ENCODE measurements around the gene ZBTB7A.
A peak's percentile ranks its signal among the peaks of the same experiment; 100 is the strongest.

Gene ZBTB7A

DNA sequence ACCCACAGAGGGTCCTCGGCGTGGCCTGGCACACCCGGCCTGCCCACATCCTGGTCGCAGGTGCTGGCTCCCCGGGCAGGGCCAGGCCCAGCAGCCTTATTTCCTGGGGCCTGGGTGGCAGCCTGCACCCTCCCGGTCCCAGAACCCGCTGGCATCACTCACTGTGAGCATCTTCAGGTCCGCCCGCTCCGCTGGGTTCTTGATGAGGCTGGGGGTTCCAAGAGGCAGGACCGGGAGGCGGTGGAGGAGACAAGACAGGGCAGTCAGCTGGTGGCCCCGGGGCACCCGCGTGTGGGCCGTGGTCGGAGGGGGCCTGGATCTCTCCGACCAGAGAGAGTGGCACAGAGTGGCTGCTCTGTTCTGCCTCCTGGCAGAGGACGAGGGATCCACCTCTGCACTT, 27.6 kb upstream of the ZBTB7A start:
- no peak for DNase-seq (ENCODE audit: low read depth in 2 of 3, low spot score in 2 of 3)

DNA sequence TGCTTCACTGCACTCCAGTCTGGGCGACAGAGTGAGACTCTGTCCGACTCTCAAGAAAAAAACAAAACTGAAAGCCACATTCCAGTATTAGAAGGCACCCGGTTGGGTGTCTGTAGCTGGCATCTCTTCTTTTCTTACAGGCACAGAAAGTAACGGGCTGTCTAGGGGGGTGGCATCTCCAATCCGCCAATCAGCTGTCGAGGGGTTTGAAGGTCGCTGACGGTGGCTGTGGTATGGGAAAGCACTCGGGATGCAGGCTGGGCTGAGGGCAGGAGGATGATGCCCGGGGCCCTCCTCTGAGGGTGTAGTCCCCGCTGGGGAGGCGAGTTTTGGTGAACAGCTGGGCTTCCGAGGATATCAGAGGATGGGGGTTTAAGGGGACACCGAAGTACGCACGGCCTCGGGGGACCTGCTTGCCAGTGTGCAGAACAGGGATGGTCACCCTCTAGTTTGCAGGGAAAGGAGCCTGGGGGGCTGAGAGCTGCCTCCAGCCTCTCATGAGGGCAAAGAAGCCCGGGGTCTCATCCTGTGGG, 27.0 kb upstream of the ZBTB7A start:
- DNase-seq (ENCODE audit: low read depth in 2 of 3, low spot score in 2 of 3): no peak

DNA sequence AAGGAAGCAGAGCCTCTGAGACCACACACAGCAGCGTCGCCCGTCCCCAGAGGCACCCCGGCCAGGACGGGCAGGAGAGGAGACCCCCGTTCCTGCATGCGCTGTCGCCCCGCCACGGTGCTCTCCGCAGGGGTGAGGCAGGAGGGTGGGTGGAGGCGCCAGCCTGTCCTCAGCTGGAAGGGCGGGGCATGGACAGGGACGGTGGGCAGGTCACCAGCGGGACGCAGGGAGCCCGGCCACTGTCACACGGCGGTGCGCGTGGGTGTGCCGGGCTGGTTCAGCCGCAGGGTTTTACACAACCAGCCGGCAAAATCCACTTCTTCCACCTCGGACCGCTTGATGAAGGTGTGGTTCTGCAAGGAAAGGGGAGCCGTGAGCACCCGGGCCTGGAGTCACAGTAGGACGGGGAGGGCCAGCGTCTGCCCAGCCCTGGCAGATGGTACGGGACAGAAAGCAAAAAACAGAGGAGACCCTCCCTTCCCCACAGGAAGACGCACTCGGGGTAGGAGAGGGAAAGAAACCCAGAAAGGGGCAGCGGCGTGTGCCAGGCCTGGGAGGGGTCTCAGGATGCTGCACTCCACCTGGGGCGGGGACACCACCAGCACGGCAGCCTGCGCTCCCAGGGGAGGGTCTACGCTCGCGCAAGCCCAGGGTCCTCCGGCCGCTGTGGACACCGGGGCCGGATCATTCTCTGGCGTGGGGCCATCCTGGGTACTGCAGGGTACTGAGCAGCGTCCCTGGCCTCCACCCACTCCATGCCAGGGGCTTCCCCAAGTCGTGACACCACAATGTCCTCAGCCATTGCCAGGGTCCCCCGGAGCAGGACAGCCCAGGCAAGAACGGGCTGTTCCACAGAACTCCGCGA, 23.9 kb upstream of the ZBTB7A start:
- no peak for DNase-seq (ENCODE audit: low read depth in 2 of 3, low spot score in 2 of 3)

DNA sequence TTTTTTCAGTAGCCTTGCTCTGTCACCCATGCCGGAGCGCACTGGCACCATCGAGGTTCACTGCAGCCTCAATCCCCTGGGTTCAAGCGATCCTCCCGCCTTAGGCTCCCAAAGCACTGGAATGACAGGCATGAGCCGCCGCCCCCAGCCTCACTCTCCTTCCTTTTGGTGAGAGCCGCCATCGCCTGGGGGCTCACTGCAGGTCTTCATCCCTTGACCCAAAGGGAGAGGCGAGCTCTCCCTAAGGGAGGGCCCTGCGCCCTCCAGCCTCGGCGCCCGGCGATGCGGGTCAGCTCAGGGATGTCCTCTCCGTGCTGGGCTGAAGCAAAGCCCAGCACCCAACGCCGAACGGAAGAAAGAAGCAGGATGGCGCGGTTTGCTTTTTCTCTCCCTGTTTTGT, 23.2 kb upstream of the ZBTB7A start:
- no peak for DNase-seq (ENCODE audit: low read depth in 2 of 3, low spot score in 2 of 3)

DNA sequence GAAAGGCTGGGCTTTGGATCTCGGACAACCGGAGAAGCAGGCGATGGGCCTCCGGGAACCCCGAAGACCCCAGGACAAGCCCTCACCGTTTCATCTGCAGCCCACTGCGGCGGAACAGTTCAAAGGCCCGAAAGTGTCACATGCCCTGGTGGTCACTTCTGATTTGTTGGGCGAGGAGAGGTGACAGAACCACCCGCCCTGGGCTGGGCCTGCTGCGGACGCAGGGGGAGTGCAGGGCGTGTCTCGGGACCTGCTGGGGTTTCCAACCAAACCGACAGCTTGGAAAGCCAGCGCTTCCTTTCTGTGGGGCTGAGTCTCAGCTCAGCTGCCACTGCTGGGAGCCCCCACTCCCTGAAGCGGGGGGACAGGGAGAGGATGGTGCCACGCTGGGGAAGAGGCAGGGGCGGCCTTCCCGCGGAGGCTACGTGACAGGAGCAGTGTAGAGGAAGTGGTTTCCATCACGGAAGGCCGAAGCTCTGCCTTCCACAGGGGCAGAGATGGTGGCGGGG, 22.8 kb upstream of the ZBTB7A start:
- peak in 2 of 3 experiments; percentile 48 to 49 for DNase-seq (ENCODE audit: low read depth in 2 of 3, low spot score in 2 of 3)

DNA sequence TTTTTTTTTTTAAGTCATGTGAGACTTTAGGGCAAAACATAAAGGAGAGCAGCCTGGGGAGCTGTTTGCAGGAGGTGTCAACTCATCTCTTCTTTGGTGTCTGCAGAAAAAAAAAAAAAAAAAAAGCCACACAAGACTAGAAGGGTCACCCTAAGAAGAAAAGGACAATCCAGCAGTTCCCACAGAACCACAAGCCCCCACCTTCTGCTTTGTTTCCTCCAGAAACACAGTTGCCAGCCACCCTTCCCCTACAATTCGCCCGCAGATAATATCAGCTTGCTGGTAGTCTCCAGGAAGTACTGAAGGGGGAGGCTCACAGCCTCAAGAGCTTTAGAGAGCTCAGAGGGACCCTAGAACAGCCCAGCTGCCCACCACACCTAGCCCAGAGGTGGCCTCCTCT, 22.3 kb upstream of the ZBTB7A start:
- DNase-seq (ENCODE audit: low read depth in 2 of 3, low spot score in 2 of 3): no peak

DNA sequence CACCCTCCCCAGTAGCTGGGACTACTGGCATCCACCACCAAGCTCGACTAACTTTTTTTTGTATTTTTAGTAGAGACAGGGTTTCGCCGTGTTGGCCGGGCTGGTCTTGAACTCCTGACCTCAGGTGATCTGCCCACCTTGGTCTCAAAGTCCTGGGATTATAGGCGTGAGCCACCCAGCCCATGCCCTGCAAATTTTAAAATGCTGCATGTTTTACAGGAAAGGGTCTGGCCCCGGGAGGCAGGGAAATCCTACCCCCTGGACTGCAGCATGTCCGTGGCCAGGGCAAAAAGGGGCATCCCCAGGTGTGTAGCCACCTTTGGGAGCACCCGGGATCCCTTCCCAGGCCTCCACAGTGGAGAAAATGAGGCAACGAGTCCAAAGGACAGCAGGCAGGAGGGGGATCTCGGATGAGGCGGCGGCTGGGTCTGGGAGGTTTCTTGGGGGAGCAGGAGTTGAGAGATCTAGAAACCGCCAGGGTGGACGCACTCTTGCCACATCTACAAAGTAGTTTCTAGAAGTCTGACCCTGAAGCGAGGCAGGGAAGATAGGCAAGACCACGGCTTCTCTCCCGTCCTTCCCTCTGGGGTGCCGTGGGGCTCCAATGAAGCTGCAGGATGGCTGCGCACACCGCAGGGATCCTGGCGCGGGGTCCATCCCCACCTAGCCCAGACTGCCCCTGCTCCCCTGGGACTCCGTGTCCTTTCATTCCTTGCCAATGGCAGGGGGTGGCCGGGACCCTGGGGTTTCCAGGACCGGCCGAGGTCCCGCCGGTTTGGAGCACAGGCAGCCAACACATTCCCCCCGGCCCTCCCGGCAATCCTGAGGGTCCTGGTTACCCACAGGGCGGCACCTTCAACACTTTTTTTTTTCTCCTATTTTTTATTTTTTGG, 21.3 kb upstream of the ZBTB7A start:
- DNase-seq (ENCODE audit: low read depth in 2 of 3, low spot score in 2 of 3): no peak

DNA sequence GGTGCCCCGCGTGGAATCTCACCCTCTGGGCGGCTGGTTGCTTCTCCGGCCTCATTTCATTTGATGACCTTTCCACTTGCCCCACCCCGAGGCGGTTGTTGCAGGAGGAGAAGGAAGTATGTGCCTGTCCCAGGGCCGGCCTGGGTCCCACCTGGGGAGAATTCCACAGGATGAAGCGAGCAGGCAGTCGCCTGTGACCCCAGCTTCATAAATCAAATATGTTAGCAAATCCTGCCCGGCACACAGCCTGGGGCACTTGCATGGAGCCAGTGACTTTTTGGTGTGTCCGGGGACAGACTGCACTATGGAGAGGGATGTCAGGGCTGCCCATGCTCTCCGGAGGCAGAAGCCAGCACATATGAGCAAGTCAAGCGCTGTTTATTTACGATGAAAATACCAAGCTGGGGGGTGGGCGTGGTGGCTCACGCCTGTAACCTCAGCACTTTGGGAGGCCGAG, 19.7 kb upstream of the ZBTB7A start:
- no peak for DNase-seq (ENCODE audit: low read depth in 2 of 3, low spot score in 2 of 3)

DNA sequence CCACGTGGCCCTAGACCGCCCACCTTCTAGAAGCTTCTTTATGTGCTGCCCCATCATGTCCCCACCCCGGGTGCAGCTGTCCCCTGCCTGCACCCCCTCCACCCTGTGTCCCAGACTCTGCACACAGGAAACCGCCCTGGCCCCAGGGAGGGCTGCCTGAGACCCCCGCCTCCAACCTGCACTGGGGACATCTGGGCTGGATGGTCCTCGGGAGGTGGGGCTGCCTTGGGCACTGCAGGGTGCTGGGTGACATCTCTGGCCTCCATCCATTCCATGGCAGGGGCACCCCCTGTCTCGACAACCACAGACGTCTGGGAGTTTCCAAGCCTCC, 17.8 kb upstream of the ZBTB7A start:
- DNase-seq (ENCODE audit: low read depth in 2 of 3, low spot score in 2 of 3): no peak

DNA sequence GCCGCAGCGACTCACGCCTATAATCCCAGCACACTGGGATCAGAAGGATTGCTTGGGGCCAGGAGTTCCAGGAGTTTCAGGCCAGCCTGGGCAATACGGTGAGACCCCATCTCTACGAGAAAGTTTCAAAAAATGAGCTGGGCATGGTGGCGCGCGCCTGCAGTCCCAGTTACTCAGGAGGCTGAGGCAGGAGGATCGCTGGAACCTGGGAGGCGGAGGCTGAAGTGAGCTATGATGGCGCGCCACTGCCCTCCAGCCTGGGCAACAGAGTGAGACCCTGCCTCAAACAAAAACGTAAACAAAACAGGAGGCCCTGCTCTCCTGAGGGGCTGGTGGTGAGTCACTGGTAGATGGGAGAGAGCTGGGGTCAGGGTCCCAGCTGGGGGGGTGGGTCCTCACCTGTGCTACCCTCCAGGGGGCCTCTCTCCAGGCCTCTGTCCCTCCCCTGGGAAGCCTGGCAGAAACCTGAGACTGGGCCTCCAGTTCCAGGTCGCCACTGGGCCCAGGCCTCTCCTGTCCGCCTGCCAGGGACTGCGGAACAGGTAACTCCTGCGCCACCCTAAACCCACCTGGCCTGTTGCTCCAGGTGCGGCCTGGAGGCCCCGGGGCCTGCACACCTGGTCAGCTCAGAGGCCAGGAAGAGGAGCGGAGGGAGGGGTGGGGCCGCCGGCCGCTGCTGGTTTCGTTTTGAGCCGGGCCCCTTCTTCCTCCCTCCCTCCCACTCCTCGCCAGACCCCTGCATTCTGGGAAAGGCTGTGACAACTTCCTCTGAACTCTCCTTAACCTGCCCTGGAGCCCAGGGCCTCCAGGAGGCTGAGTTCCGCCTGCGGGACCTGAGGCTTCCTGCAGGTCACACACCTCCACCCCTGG, 17.2 kb upstream of the ZBTB7A start:
- no peak for DNase-seq (ENCODE audit: low read depth in 2 of 3, low spot score in 2 of 3)

DNA sequence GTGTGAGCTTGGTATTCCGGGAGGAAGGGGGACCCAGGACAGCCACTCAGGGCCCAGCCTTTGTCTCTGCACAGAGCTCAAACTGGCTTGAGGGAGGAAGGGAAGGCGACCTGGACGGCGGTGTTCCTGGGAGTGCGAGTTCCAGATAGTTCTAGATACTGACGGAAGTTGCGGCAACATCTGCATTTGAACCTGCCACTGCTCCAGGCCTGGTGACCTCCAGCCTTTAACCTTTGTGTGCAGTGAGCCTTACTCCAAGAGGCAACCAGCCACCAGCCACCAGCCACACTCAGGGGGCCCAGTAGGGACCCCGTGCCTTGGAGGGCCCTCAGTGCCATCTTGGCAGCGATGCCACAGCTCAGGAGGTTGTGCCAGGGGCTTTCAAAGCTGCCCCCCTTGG, 15.5 kb upstream of the ZBTB7A start:
- no peak for DNase-seq (ENCODE audit: low read depth in 2 of 3, low spot score in 2 of 3)

DNA sequence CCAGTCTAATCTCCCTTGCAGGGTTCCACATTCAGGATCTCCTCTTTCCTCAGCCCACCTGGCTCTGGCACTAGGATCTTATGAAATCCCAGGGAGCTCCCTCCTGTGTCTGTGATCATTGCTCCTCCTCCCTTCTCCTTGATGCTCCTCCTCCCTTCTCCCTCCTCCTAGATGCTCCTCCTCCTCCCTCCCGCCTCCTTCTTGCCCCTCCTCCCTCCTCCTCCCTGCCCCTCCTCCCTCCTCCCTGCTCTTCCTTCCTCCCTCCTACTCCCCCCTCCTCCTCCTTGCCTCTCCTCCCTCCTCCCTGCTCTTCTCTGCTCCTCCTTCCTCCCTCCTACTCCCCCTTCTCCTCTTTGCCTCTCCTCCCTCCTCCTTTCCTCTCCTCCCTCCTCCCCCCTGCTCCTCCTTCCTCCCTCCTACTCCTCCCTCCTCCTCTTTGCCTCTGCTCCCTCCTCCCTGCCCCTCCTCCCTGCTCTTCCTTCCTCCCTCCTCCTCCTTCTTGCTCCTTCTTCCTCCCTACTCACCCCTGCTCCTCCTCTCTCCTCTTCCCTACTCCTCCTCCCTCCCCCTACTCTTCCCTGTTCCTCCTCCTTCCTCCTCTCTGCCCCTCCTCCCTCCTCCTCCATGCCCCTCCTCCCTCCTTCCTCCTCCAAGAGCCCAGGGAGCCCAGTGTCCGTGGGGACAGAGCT, 14.9 kb upstream of the ZBTB7A start:
- DNase-seq (ENCODE audit: low read depth in 2 of 3, low spot score in 2 of 3): no peak

DNA sequence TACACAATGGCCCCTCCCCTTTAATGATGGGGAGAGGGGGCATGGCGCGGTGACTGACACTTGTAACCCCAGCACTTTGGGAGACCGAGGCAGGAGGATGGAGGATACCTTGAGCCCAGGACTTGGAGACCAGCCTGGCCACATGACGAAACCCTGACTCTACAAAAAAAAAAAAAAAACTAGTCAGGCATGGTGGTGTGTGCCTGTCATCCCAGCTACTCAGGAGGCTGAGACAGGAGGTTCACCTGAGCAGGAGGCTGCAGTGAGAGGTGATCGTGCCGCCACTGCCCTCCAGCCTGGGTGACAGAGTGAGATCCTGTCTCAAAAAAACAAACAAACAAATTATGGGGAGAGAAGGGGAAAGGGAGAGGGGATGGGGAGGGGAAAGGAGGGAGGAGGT, 13.8 kb upstream of the ZBTB7A start:
- DNase-seq (ENCODE audit: low read depth in 2 of 3, low spot score in 2 of 3): no peak

DNA sequence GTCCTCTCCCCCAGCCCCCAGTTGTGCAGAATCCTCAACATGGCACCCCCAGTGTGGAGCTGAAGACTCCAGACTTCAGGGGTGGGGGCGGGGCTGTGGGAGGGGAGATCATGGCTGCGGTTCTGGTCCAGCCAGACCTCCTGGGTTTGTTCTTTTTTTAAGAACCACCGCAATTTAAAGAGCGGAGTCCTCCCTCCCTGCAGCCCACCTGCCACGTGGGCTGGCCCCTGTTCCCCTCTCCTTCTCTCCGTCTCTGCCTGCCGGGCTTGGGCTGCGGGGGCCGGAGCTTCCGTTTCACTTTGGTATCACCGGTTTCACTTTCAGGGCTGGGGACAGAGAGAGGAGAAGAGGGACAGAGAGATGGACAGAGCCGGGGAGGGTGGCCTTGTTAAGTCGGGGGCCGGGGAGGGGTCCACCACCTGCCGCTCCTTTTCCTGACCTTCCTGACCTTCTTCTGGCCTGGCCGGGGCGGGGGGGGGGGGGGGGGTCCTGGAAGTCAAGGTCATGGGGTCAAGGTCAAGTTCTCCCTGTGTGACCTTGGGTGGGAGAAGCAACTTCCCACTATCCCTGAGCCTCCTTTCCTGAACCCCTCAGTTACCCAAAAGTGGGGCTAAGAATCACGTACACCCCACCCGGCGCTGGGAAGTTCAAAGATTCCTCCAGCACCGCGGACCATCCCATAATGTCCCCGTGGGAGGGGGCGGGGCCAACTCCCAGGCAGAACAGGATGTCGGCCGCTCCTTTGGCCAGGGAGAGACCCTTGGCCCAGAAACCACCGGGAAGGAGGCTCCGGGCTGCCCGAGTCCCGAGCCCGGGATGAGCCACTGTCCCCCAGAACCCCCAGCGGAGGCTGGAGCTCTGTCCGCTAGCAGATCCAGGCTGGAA, 11.3 kb upstream of the ZBTB7A start:
- no peak for DNase-seq (ENCODE audit: low read depth in 2 of 3, low spot score in 2 of 3)

DNA sequence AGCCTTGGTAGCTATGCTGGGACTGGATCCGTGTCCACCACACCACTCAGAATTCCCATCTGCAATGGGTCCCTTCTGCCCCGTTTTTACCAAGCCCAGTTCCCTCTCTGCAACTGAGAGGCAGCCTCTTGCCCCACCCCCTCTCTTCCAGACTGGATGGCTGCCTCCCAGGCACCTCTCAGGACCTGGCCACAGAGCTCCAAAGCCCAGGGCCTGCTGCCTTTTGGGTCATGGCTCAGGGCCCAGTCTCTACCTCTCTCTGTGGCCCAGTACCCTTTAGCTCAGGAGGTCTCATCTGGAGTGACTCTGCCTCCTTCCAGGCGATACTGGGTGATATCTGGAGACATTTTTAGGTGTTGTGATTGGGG, 10.3 kb upstream of the ZBTB7A start:
- DNase-seq (ENCODE audit: low read depth in 2 of 3, low spot score in 2 of 3): no peak

DNA sequence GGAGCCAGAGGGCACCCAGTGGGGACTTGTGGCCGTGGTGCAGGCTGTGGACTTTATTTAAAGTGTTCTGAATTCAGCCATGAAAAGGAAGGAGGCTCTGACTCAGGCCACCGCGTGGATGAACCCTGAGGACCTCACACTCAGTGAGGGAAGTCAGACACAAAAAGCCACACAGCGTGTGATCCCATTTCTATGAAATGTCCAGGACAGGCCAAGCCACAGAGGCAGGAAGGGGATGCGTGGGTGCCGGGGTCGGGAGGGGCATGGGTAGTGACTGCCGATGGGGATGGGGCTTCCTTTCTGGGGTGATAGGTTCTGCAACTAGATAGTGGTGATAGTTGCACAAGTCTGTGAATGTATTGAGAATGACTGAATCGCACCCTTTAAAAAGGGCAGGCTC, 8.7 kb upstream of the ZBTB7A start:
- DNase-seq (ENCODE audit: low read depth in 2 of 3, low spot score in 2 of 3): no peak

DNA sequence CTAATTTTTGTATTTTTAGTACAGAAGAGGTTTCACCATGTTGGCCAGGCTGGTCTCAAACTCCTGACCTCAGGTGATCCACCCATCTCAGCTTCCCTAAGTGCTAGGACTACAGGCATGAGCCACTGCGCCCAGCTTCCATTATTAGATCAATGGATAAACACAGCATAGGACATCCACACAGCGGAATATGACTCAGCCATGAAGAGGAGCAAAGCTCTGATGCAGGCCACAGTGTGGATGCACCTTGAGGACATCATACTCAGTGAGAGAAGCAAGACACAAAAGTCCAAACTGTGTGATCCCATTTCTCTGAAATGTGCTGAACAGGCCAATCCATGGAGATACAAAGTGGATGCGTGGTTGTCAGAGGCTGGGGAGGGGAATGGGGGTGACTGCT, 4.9 kb upstream of the ZBTB7A start:
- no peak for DNase-seq (ENCODE audit: low read depth in 2 of 3, low spot score in 2 of 3)

DNA sequence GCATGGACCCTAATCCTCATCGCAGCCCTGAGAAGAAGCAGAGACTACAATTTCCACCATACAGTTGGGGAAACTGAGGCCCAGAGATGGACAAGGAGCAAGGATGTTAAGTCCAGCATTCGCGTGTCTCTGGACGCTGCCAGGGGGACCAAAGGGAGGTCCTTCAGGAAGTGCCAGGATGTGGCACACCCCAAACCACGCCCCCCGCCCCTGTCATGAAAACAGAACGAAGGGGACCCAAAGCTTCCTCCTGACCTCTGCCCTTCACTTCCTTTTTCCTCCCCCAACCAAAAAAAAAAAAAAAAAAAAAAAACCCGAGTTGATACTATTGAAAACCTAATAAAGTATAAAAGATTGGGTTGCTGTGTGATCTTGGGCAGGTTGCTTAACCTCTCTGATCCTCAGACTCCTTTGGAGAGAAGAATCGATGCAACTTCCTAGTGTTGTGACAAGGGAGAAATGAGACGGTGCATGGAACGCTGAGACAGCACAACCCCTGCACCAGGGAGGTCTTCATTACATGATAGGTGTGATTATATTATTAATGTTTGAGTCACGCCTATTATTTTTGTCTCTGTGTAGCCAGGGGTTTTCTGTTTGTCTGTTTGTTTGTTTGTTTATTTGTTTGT, 2.7 kb upstream of the ZBTB7A start:
- no peak for DNase-seq (ENCODE audit: low read depth in 2 of 3, low spot score in 2 of 3)
